ENCODE data around the gene FBXO48.

Gene FBXO48

DNA sequence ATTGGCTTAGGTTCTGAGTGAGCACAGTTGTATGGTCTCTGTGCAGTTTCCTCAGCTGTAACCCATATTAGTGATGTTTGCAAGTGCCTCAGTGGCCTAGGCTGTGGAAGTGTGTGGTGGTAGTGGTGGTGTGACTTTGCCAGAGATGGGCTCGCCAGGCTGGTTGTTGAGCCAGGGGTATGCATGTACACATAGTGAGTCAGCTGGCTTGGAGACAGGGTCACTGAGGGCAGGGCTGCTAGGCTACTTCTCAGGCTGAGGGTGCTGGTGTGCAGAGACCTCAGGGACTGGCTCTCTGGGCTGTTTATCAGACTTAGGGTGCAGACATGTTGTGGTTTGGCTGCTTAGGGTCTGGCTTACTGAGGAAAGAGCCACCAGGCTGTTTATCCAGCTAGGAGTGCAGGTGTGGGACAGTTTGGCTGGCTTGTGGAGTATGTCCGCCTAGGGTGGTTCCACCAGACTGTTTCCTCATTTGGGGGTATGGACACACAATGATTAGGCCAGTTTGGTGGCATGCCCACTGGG is 15.3 kb upstream of the FBXO48 start:
- H3K4me1 Mint-ChIP-seq = peaks cover 4% of the 10 kb centered on the region
- no peaks in the 10 kb centered on the region for H3K9me3 Mint-ChIP-seq
- no peaks in the 10 kb centered on the region for H3K27me3 Mint-ChIP-seq

GRCh38 chr2:68478688-68479087 is 11.6 kb upstream of the FBXO48 start:
- no peak overlapping the region for H3K27ac Mint-ChIP-seq
- H3K4me3 Mint-ChIP-seq = no peak overlapping the region
- no peaks in the 10 kb centered on the region for H3K27me3 Mint-ChIP-seq
- no peaks in the 10 kb centered on the region for H3K9me3 Mint-ChIP-seq
- H3K36me3 Mint-ChIP-seq = peaks cover 1% of the 10 kb centered on the region
- H3K4me1 Mint-ChIP-seq = peaks cover 4% of the 10 kb centered on the region

More for the DNA sequence above, 15.3 kb upstream of the FBXO48 start:
- Mint-ChIP-seq H3K27ac (no peak overlapping the region), H3K36me3 (peaks cover 1% of the 10 kb centered on the region), H3K4me3 (no peak overlapping the region)

- Mint-ChIP-seq H3K4me3 (no peak overlapping the region), H3K36me3 (peaks cover 1% of the 10 kb centered on the region), H3K27ac (no peak overlapping the region), H3K9me3 (no peaks in the 10 kb centered on the region), H3K27me3 (no peaks in the 10 kb centered on the region), H3K4me1 (peaks cover 5% of the 10 kb centered on the region)
These were observed 9.4 kb upstream of the FBXO48 start for GRCh38 chr2:68476454-68476853.

- H3K4me1 Mint-ChIP-seq = peaks cover 4% of the 10 kb centered on the region
- no peak overlapping the region for H3K4me3 Mint-ChIP-seq
- H3K36me3 Mint-ChIP-seq = peaks cover 1% of the 10 kb centered on the region
- no peak overlapping the region for H3K27ac Mint-ChIP-seq
- no peaks in the 10 kb centered on the region for H3K9me3 Mint-ChIP-seq
- no peaks in the 10 kb centered on the region for H3K27me3 Mint-ChIP-seq
These were observed 8.5 kb upstream of the FBXO48 start for GRCh38 chr2:68475576-68475975.

- peaks cover 6% of the 10 kb centered on the region for H3K4me1 Mint-ChIP-seq
- peaks cover 1% of the 10 kb centered on the region for H3K36me3 Mint-ChIP-seq
- H3K4me3 Mint-ChIP-seq = no peak overlapping the region
- H3K27ac Mint-ChIP-seq = no peak overlapping the region
- H3K27me3 Mint-ChIP-seq = no peaks in the 10 kb centered on the region
- no peaks in the 10 kb centered on the region for H3K9me3 Mint-ChIP-seq
These were observed 8.0 kb upstream of the FBXO48 start for GRCh38 chr2:68475110-68475509.

DNA sequence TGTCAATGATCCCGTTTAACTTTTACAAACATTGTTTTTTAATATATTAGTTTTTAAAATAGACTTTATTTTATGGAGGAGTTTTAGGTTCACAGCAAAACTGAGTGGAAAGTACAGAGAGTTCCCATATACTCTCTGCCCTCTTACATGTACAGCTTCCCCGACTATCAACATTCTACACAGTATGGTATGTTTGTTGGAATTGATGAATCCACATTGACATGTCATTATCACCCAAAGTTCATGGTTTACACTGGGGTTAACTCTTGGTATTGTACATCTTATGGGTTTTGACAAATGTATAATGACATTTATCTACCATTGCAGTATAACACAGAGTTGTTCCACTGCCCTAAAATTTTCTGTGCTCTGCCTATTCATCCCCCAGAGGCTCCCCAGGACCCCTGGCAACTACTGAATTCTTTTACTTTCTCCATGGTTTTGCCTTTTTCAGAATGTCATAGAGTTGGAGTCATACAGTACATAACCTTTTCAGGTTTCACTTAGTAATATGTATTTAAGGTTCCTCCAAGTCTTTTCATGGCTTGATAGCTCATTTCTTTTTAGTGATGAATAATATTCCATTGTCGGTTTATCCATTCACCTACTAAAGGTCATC is 5.8 kb upstream of the FBXO48 start:
- no peak overlapping the region for H3K4me3 Mint-ChIP-seq
- H3K4me1 Mint-ChIP-seq = peaks cover 21% of the 10 kb centered on the region
- H3K36me3 Mint-ChIP-seq = no peaks in the 10 kb centered on the region
- no peaks in the 10 kb centered on the region for H3K27me3 Mint-ChIP-seq
- H3K9me3 Mint-ChIP-seq = no peaks in the 10 kb centered on the region
- H3K27ac Mint-ChIP-seq = no peak overlapping the region

GRCh38 chr2:68471385-68471784 is 4.3 kb upstream of the FBXO48 start:
- Mint-ChIP-seq H3K9me3 (no peaks in the 10 kb centered on the region), H3K36me3 (no peaks in the 10 kb centered on the region), H3K27me3 (no peaks in the 10 kb centered on the region), H3K27ac (no peak overlapping the region), H3K4me1 (peaks cover 22% of the 10 kb centered on the region), H3K4me3 (no peak overlapping the region)

- Mint-ChIP-seq H3K4me3 (no peak overlapping the region), H3K27me3 (no peaks in the 10 kb centered on the region), H3K27ac (no peak overlapping the region), H3K9me3 (no peaks in the 10 kb centered on the region), H3K4me1 (peaks cover 37% of the 10 kb centered on the region), H3K36me3 (no peaks in the 10 kb centered on the region)
These were observed 2.8 kb upstream of the FBXO48 start for GRCh38 chr2:68469935-68470334.

DNA sequence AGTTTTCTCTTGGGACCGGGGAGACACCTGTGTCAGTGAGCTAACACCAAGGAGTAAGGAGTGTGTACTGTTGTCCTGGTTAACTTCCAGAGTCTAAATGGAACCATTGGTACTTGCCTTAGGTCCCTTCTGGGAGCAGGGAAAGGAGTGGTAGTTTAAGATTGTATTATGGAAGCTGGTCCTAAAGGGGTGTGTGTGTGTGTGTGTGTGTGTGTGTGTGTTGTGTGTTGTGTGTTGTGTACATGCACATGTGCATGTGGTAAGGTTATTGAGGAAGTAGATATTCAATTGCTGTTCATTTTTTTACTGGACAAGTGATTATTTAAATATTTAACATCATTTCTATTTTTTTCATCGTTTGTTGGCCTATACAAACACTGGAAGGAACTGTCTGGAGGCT is 1.7 kb upstream of the FBXO48 start:
- H3K4me1 Mint-ChIP-seq = peaks cover 46% of the 10 kb centered on the region
- peak overlapping the region; percentile 97 for H3K4me3 Mint-ChIP-seq
- no peaks in the 10 kb centered on the region for H3K36me3 Mint-ChIP-seq
- no peaks in the 10 kb centered on the region for H3K27me3 Mint-ChIP-seq
- no peak overlapping the region for H3K27ac Mint-ChIP-seq
- H3K9me3 Mint-ChIP-seq = no peaks in the 10 kb centered on the region

- H3K27ac Mint-ChIP-seq = peak overlapping the region; percentile 97
- H3K4me1 Mint-ChIP-seq = peaks cover 42% of the 10 kb centered on the region
- no peaks in the 10 kb centered on the region for H3K36me3 Mint-ChIP-seq
- no peaks in the 10 kb centered on the region for H3K9me3 Mint-ChIP-seq
- H3K4me3 Mint-ChIP-seq = peak overlapping the region; percentile 97
- H3K27me3 Mint-ChIP-seq = no peaks in the 10 kb centered on the region
These were observed 367 bp downstream of the FBXO48 start for GRCh38 chr2:68466778-68467076.

DNA sequence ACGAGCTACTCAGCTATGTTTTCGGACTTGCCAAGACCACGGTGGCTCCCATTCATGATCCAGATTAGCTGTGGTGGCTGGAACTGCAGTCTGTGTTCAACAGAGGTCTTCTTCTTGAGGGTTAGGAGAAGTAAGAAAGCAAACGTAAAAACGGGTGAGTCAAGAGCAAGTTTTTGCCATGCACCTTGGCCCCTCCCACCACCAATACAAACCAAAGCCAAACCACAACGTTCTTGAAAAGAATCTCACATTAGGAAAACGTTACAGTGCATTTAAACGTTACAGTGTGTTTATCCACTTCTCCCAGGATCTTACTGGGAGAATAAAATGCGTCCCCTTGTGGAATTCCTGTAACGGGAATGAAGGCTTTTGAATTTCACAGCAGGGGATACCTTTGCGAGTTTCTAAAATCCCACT is 725 bp downstream of the FBXO48 start:
- Mint-ChIP-seq H3K4me1 (peaks cover 42% of the 10 kb centered on the region), H3K27me3 (no peaks in the 10 kb centered on the region), H3K4me3 (peak overlapping the region; percentile 97), H3K27ac (peak overlapping the region; percentile 88), H3K9me3 (no peaks in the 10 kb centered on the region), H3K36me3 (no peaks in the 10 kb centered on the region)

- Mint-ChIP-seq H3K27ac (peak overlapping the region; percentile 14), H3K9me3 (no peaks in the 10 kb centered on the region), H3K4me3 (peak overlapping the region; percentile 97), H3K4me1 (peaks cover 42% of the 10 kb centered on the region), H3K27me3 (no peaks in the 10 kb centered on the region), H3K36me3 (no peaks in the 10 kb centered on the region)
These were observed 1.8 kb downstream of the FBXO48 start for GRCh38 chr2:68465081-68465916.

- Mint-ChIP-seq H3K36me3 (no peaks in the 10 kb centered on the region), H3K27me3 (no peaks in the 10 kb centered on the region), H3K4me3 (no peak overlapping the region), H3K4me1 (peaks cover 36% of the 10 kb centered on the region), H3K27ac (no peak overlapping the region), H3K9me3 (no peaks in the 10 kb centered on the region)
These were observed 2.4 kb downstream of the FBXO48 start for GRCh38 chr2:68464651-68465050.

DNA sequence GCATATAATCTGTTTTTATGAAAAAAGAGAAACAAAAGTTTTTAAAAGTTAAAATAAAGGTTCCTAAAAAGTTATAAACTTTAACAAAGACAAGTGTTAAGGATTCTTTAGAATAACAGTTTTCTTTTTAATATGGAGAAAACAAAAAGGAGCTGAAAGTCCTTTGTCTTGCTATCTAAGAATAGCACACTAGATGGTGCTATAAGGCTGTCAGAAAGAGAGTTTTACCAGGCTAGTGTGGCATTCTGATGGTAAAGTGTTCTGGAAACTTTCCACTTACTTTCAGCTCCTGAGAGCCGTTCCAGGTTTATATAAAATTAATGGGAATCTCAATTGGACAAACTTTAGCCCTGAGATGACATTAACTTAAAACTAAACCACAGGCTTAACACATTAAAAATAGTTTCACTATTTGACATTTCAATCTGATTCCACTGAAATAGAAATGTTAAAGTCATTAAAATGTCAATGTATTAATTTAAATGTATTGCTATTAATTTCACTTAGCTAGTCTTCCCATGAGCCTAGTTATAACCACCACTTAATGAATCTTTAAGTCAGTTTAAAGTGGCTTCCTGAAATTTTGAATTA is 3.7 kb downstream of the FBXO48 start:
- Mint-ChIP-seq H3K4me3 (no peak overlapping the region), H3K27ac (no peak overlapping the region), H3K27me3 (no peaks in the 10 kb centered on the region), H3K9me3 (no peaks in the 10 kb centered on the region), H3K4me1 (peaks cover 28% of the 10 kb centered on the region), H3K36me3 (no peaks in the 10 kb centered on the region)

GRCh38 chr2:68458981-68459380 is 8.1 kb downstream of the FBXO48 start:
- Mint-ChIP-seq H3K27me3 (no peaks in the 10 kb centered on the region), H3K4me3 (no peak overlapping the region), H3K4me1 (peaks cover 9% of the 10 kb centered on the region), H3K36me3 (no peaks in the 10 kb centered on the region), H3K9me3 (no peaks in the 10 kb centered on the region), H3K27ac (peak overlapping the region; percentile 48)

DNA sequence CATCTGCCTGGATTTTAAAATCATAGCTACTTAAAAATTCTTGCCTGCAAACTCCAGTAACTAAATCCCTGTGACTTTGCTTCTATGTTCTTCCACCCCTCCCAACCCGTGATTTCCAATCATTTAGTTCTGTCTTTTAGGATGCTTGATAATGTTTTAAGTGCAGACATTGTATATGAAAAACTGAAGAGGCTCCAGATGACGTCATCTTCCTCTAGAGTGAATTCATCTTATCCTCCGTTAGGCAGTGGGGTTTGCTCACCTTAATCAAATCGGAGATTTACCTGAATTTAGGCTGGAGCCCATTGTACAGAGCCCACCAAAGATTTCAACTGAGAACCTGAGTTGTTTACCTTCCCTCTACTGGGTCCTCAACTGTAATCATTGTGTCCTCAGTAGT is 10.9 kb downstream of the FBXO48 start:
- no peak overlapping the region for H3K27ac Mint-ChIP-seq
- no peaks in the 10 kb centered on the region for H3K36me3 Mint-ChIP-seq
- no peaks in the 10 kb centered on the region for H3K27me3 Mint-ChIP-seq
- no peak overlapping the region for H3K4me3 Mint-ChIP-seq
- peaks cover 28% of the 10 kb centered on the region for H3K4me1 Mint-ChIP-seq
- no peaks in the 10 kb centered on the region for H3K9me3 Mint-ChIP-seq
